ENCODE results near the gene UBE2Z.

DNA sequence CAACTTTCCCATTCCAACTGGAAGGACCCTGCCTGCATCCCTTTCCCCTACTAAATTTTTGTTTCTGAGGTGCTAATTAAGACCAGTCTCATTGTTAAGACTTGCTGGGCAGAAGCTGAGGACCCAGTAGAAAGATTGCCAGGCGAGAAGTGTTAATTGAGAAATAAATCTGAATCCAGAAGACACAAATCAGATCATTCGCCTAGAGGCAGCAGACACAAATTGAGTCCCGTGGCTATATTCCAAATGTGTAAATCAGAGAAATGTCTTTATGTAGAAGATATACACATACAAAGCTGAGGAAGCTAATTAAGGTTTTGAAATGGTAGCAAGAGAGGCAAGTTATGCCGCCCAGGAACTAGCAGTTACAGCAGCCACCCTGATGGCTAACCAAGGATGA is 47.8 kb upstream of the UBE2Z start:
- TF ChIP-seq TAF1 (conservative IDR thresholded peaks at IDR 0.05) = no peak
- TF ChIP-seq, protein P1, sequence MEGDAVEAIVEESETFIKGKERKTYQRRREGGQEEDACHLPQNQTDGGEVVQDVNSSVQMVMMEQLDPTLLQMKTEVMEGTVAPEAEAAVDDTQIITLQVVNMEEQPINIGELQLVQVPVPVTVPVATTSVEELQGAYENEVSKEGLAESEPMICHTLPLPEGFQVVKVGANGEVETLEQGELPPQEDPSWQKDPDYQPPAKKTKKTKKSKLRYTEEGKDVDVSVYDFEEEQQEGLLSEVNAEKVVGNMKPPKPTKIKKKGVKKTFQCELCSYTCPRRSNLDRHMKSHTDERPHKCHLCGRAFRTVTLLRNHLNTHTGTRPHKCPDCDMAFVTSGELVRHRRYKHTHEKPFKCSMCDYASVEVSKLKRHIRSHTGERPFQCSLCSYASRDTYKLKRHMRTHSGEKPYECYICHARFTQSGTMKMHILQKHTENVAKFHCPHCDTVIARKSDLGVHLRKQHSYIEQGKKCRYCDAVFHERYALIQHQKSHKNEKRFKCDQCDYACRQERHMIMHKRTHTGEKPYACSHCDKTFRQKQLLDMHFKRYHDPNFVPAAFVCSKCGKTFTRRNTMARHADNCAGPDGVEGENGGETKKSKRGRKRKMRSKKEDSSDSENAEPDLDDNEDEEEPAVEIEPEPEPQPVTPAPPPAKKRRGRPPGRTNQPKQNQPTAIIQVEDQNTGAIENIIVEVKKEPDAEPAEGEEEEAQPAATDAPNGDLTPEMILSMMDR (IDR thresholded peaks at IDR 0.05; ENCODE audit: low read depth, low read length, missing input control) = no peak
- no peak for TF ChIP-seq EGR1 (IDR thresholded peaks at IDR 0.05; ENCODE audit: low read depth in 2 of 2)
- TF ChIP-seq, protein P2, sequence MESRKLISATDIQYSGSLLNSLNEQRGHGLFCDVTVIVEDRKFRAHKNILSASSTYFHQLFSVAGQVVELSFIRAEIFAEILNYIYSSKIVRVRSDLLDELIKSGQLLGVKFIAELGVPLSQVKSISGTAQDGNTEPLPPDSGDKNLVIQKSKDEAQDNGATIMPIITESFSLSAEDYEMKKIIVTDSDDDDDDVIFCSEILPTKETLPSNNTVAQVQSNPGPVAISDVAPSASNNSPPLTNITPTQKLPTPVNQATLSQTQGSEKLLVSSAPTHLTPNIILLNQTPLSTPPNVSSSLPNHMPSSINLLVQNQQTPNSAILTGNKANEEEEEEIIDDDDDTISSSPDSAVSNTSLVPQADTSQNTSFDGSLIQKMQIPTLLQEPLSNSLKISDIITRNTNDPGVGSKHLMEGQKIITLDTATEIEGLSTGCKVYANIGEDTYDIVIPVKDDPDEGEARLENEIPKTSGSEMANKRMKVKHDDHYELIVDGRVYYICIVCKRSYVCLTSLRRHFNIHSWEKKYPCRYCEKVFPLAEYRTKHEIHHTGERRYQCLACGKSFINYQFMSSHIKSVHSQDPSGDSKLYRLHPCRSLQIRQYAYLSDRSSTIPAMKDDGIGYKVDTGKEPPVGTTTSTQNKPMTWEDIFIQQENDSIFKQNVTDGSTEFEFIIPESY (IDR thresholded peaks at IDR 0.05) = no peak
- no peak for TF ChIP-seq RAD21 (IDR thresholded peaks at IDR 0.05)
- no peak for TF ChIP-seq YY1 (IDR thresholded peaks at IDR 0.05)
- TF ChIP-seq, protein P3, sequence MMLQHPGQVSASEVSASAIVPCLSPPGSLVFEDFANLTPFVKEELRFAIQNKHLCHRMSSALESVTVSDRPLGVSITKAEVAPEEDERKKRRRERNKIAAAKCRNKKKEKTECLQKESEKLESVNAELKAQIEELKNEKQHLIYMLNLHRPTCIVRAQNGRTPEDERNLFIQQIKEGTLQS (IDR thresholded peaks at IDR 0.05) = no peak
- TF ChIP-seq, protein P4, sequence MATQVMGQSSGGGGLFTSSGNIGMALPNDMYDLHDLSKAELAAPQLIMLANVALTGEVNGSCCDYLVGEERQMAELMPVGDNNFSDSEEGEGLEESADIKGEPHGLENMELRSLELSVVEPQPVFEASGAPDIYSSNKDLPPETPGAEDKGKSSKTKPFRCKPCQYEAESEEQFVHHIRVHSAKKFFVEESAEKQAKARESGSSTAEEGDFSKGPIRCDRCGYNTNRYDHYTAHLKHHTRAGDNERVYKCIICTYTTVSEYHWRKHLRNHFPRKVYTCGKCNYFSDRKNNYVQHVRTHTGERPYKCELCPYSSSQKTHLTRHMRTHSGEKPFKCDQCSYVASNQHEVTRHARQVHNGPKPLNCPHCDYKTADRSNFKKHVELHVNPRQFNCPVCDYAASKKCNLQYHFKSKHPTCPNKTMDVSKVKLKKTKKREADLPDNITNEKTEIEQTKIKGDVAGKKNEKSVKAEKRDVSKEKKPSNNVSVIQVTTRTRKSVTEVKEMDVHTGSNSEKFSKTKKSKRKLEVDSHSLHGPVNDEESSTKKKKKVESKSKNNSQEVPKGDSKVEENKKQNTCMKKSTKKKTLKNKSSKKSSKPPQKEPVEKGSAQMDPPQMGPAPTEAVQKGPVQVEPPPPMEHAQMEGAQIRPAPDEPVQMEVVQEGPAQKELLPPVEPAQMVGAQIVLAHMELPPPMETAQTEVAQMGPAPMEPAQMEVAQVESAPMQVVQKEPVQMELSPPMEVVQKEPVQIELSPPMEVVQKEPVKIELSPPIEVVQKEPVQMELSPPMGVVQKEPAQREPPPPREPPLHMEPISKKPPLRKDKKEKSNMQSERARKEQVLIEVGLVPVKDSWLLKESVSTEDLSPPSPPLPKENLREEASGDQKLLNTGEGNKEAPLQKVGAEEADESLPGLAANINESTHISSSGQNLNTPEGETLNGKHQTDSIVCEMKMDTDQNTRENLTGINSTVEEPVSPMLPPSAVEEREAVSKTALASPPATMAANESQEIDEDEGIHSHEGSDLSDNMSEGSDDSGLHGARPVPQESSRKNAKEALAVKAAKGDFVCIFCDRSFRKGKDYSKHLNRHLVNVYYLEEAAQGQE (IDR thresholded peaks at IDR 0.05) = no peak

Measured in liver (tissue), 3 donors.